Mesendoderm (in vitro differentiated cells): Measurements from ENCODE around the gene WNT3A.

Experiments used
- DNase-seq: peaks from one replicate; pipeline ENCODE4 v3.0.0; 2013
- H2AK5ac ChIP-seq: 2 replicates; pipeline ENCODE4 v1.6.1; 2013; ENCODE audit warnings: low read length, inconsistent platforms
- H2BK120ac ChIP-seq: 2 replicates; pipeline ENCODE4 v1.6.1; 2013; ENCODE audit warnings: low read depth, mild to moderate bottlenecking, low read length, moderate library complexity, mixed read lengths
- H2BK15ac ChIP-seq: replicated peaks from 2 replicates; pipeline ENCODE4 v1.6.1; 2013; ENCODE audit warnings: low read depth, mild to moderate bottlenecking, moderate library complexity
- H2BK5ac ChIP-seq: 2 replicates; pipeline ENCODE4 v1.6.1; 2013; ENCODE audit warnings: low read length, inconsistent platforms
- H3K18ac ChIP-seq: 2 replicates; pipeline ENCODE4 v1.6.1; 2013; ENCODE audit warnings: mild to moderate bottlenecking, low read length, mixed read lengths
- H3K23ac ChIP-seq: one replicate; pipeline ENCODE4 v1.6.1; 2013; ENCODE audit warnings: low read length
- H3K27ac ChIP-seq: 2 replicates; pipeline ENCODE4 v1.5.1; 2013; ENCODE audit warnings: low read depth, mild to moderate bottlenecking, inconsistent platforms, low read length, moderate library complexity
- H3K27me3 ChIP-seq: 2 replicates; pipeline ENCODE4 v1.6.1; 2013; ENCODE audit warnings: low read length, control low read depth, mild to moderate bottlenecking, inconsistent platforms; ENCODE audit not compliant: insufficient read depth, poor library complexity
- H3K36me3 ChIP-seq: 2 replicates; pipeline ENCODE4 v1.6.1; 2013; ENCODE audit warnings: low read length, inconsistent platforms; ENCODE audit not compliant: control insufficient read depth, insufficient read depth
- H3K4ac ChIP-seq: one replicate; pipeline ENCODE4 v1.6.1; 2013; ENCODE audit warnings: low read depth, mild to moderate bottlenecking, low read length, moderate library complexity
- H3K4me1 ChIP-seq: 2 replicates; pipeline ENCODE4 v1.6.1; 2013; ENCODE audit warnings: low read depth, low read length, inconsistent platforms; ENCODE audit not compliant: control insufficient read depth
- H3K4me2 ChIP-seq: 2 replicates; pipeline ENCODE4 v1.6.1; 2013; ENCODE audit warnings: low read length
- H3K4me3 ChIP-seq: 2 replicates; pipeline ENCODE4 v1.5.1; 2013; ENCODE audit warnings: mild to moderate bottlenecking, low read length
- H3K56ac ChIP-seq: one replicate; pipeline ENCODE4 v1.6.1; 2013; ENCODE audit warnings: low read length
- H3K79me1 ChIP-seq: 2 replicates; pipeline ENCODE4 v1.6.1; 2013; ENCODE audit warnings: low read length, inconsistent platforms
- H3K79me2 ChIP-seq: 2 replicates; pipeline ENCODE4 v1.6.1; 2013; ENCODE audit warnings: mild to moderate bottlenecking, low read length; ENCODE audit not compliant: control insufficient read depth, insufficient read depth
- H3K9ac ChIP-seq: 2 replicates; pipeline ENCODE4 v1.6.1; 2013; ENCODE audit warnings: low read length, inconsistent platforms
- H4K5ac ChIP-seq: one replicate; pipeline ENCODE4 v1.6.1; 2013; ENCODE audit warnings: low read length
- H4K8ac ChIP-seq: one replicate; pipeline ENCODE4 v1.6.1; 2013; ENCODE audit warnings: low read depth, mild to moderate bottlenecking, control low read depth, low read length, moderate library complexity
- WGBS: extraction: QIAGEN DNeasy Blood & Tissue Kit; methylation state at CpG from one replicate; pipeline ENCODE4 v1.1.7; 2013; ENCODE audit warnings: low lambda C conversion rate, missing lambda C conversion rate; ENCODE audit not compliant: insufficient coverage; ENCODE audit errors: extremely low coverage; 5-methylcytosine and 5-hydroxymethylcytosine counted together

WNT3A gene

DNA sequence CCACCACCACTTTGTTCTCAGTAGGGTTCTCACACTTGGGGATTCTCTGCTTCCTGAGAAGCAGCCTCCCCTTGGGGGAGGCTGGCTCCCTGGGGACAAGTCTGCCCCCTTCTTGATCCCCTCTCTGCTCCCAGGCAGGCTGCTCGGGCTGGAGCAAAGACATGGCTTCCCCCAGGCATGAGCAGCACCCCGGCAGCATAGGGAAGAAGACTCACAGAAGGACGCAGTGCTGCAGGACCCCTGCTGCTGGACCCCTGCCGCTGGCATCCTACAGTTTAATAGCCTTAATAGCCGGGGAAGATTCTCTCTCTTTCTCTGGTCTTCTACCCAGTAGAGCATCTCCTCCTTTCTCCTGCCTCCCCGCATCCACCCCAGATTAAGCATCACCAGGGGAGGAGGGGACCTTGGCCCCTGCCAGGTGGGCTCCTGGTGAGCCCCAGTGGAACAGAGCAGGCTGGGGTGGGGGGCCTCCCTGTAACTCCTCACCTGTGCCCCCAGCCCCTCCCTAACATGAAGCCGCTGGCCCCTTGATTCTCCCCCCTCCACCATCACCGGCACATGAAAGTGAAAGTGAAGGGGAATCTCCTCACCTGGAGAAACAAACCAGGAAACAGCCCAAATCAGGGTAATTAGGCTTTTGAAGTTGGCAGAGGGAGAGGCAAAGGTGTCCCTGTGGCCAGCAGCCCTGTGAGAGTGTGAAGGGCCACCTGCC, 2.5 kb downstream of the WNT3A start:
- H3K9ac ChIP-seq = no peak overlapping the region
- no peak overlapping the region for H3K18ac ChIP-seq
- no peaks in the 10 kb centered on the region for H3K79me1 ChIP-seq
- no peak overlapping the region for H3K4ac ChIP-seq
- peaks cover 49% of the 10 kb centered on the region for H3K27me3 ChIP-seq
- H3K4me1 ChIP-seq = peaks cover 6% of the 10 kb centered on the region
- H2BK5ac ChIP-seq = no peak overlapping the region
- DNase-seq = no peak
- H2BK15ac ChIP-seq = no peak overlapping the region
- no peak overlapping the region for H3K27ac ChIP-seq
- H3K4me2 ChIP-seq = no peak overlapping the region
- H3K56ac ChIP-seq = no peak overlapping the region
- no peak overlapping the region for H2BK120ac ChIP-seq
- no peak overlapping the region for H3K23ac ChIP-seq
- H4K5ac ChIP-seq = no peak overlapping the region
- no peak overlapping the region for H3K4me3 ChIP-seq
- H3K79me2 ChIP-seq = no peaks in the 10 kb centered on the region
- no peak overlapping the region for H4K8ac ChIP-seq
- no peak overlapping the region for H2AK5ac ChIP-seq
- H3K36me3 ChIP-seq = no peaks in the 10 kb centered on the region
- WGBS = no CpG with 5 or more reads among the region's 8 CpGs

DNA sequence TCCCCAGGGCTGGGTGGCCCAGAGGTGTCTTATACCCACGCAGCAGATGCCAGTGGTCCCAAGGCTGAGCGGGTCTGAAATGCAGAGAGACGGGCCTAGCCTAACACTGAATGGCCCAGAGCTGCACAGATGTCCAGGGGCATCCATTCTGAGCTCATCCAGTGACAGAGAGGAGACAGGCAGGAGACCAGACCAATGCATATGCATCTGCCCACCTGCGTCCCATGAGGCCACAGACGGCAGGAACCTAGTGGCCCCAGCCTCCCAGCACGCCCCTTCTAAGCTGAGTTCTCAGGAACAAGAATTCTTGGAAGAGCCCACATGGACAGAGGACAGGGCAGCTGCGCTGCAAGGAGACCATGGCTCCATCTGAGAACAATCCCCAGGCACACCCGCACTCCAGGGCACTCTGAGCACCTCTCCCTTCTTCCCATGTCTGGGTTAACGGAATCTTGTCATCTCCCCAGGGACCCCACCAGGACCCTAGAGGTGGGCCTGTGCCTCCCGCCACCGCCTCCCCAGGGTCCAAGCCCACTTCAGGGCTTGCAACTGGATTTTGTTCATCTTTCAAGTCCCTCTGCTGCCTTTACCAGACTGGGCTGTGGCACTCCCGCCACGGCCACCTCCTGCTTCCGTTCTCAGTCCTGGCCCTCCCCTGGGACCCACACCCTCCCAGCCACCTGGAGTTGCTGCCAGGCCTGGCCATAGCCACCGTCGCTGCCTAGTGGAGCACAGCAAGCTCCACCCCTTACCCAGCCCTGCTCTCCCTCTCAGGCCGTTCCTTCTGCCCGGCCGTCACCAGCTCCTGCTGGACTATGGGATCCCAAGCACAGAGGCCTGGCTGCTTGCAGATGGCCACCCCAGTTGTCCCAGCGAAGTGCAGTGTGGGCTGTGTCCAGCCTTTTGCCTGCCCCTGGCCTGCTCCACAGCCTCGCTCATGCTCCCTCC, 3.3 kb downstream of the WNT3A start:
- no peaks in the 10 kb centered on the region for H3K79me2 ChIP-seq
- no peak for DNase-seq
- H2BK15ac ChIP-seq = no peak overlapping the region
- H3K36me3 ChIP-seq = no peaks in the 10 kb centered on the region
- no peak overlapping the region for H3K18ac ChIP-seq
- no peaks in the 10 kb centered on the region for H3K79me1 ChIP-seq
- no peak overlapping the region for H3K23ac ChIP-seq
- H4K8ac ChIP-seq = no peak overlapping the region
- H2AK5ac ChIP-seq = no peak overlapping the region
- no peak overlapping the region for H4K5ac ChIP-seq
- H2BK120ac ChIP-seq = no peak overlapping the region
- H3K4me3 ChIP-seq = no peak overlapping the region
- H3K4me2 ChIP-seq = no peak overlapping the region
- WGBS = no CpG with 5 or more reads among the region's 21 CpGs
- peaks cover 44% of the 10 kb centered on the region for H3K27me3 ChIP-seq
- no peak overlapping the region for H3K9ac ChIP-seq
- H2BK5ac ChIP-seq = no peak overlapping the region
- H3K4ac ChIP-seq = no peak overlapping the region
- no peak overlapping the region for H3K56ac ChIP-seq
- H3K27ac ChIP-seq = no peak overlapping the region
- peaks cover 4% of the 10 kb centered on the region for H3K4me1 ChIP-seq

DNA sequence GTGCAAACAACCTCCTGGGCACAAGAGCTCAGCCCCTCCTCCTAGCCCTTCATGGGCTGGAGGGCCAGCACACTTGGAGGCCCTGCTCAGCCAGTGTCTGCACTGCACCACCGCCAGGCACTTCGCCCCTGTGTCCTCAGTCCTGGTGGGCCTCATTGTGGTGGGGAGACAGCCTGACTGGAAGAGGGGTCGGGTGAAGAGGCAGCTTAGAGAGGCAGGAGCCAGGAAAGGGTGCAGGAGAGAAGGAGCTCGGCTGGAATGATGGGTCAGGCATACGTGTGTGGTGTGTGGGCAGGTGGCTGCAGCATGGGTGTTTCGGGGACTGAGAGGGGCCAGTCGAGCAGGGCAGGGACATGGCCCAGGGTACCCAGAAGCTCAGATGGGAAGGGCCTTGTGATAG, 4.1 kb downstream of the WNT3A start:
- no peaks in the 10 kb centered on the region for H3K79me2 ChIP-seq
- H3K23ac ChIP-seq = no peak overlapping the region
- DNase-seq = no peak
- no peak overlapping the region for H2BK5ac ChIP-seq
- H3K27me3 ChIP-seq = peaks cover 38% of the 10 kb centered on the region
- no peaks in the 10 kb centered on the region for H3K4me1 ChIP-seq
- H4K8ac ChIP-seq = no peak overlapping the region
- H2BK120ac ChIP-seq = no peak overlapping the region
- H3K4ac ChIP-seq = no peak overlapping the region
- no peak overlapping the region for H2BK15ac ChIP-seq
- H4K5ac ChIP-seq = no peak overlapping the region
- H3K36me3 ChIP-seq = no peaks in the 10 kb centered on the region
- H3K56ac ChIP-seq = no peak overlapping the region
- no CpG with 5 or more reads among the region's 7 CpGs for WGBS
- no peak overlapping the region for H2AK5ac ChIP-seq
- H3K27ac ChIP-seq = no peak overlapping the region
- H3K4me2 ChIP-seq = no peak overlapping the region
- no peaks in the 10 kb centered on the region for H3K79me1 ChIP-seq
- no peak overlapping the region for H3K4me3 ChIP-seq
- H3K18ac ChIP-seq = no peak overlapping the region
- no peak overlapping the region for H3K9ac ChIP-seq

DNA sequence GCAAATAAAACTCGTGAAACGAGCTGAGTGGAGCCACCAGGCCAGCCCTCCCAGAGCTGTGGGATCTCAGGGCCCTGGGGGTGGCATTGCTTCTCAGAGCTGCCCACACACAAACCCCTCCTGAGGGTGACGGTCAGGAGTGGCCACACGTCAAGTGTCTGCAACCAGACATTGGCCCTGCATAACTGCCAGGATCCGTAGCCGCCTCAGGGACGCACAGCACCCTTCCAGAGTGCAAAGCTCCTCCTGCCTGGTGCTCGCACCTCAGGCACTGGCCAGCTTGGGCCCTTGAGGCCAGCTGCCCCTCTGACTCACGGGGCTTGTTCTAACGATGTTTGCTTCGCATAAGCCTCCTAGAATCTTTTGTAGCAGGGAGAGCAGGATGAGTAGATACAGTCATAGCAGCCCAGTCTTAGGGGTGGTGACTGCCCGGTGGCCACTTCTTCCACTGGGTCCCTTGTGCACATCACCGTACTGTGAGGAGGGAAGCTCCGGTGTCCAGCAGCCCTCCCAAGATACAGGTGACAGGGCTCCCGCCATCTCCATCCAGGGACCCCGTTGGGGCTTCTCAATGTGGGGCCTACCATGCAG, 5.0 kb downstream of the WNT3A start:
- H3K79me1 ChIP-seq = no peaks in the 10 kb centered on the region
- H3K23ac ChIP-seq = no peak overlapping the region
- no peak overlapping the region for H2BK15ac ChIP-seq
- no peak overlapping the region for H3K18ac ChIP-seq
- no peak overlapping the region for H3K4me2 ChIP-seq
- WGBS = no CpG with 5 or more reads among the region's 16 CpGs
- H2AK5ac ChIP-seq = no peak overlapping the region
- H2BK120ac ChIP-seq = no peak overlapping the region
- H3K27ac ChIP-seq = no peak overlapping the region
- H3K36me3 ChIP-seq = no peaks in the 10 kb centered on the region
- no peak overlapping the region for H3K9ac ChIP-seq
- no peak overlapping the region for H4K8ac ChIP-seq
- no peak overlapping the region for H4K5ac ChIP-seq
- H3K56ac ChIP-seq = no peak overlapping the region
- no peak overlapping the region for H2BK5ac ChIP-seq
- H3K4me1 ChIP-seq = no peaks in the 10 kb centered on the region
- no peak overlapping the region for H3K4me3 ChIP-seq
- H3K79me2 ChIP-seq = no peaks in the 10 kb centered on the region
- H3K4ac ChIP-seq = no peak overlapping the region
- DNase-seq = no peak
- H3K27me3 ChIP-seq = peaks cover 32% of the 10 kb centered on the region

DNA sequence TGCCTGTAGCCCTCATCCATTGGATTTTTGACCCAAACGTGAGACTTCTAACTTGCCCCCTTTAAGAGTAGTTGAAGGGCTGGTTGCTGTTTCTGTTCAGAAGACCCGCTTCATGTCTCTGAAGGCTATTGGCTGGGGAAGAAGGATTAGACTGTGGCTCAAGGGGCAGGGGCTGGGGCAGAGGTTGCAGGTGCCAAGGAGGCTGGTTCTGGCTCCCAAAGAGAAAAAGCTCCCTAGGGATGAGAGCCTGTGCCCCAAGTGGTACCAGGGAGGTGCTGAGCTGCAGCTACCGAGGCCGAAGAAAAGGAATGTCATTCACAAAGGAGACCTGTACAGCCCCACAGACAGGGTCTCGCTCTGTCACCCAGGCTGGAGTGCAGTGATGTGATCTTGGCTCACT, 5.8 kb downstream of the WNT3A start:
- H2BK5ac ChIP-seq = no peak overlapping the region
- no CpG with 5 or more reads among the region's 5 CpGs for WGBS
- no peak overlapping the region for H4K8ac ChIP-seq
- H3K18ac ChIP-seq = no peak overlapping the region
- H3K56ac ChIP-seq = no peak overlapping the region
- H3K79me1 ChIP-seq = no peaks in the 10 kb centered on the region
- H3K79me2 ChIP-seq = no peaks in the 10 kb centered on the region
- no peak overlapping the region for H2BK15ac ChIP-seq
- no peak for DNase-seq
- peaks cover 25% of the 10 kb centered on the region for H3K27me3 ChIP-seq
- no peak overlapping the region for H3K4me3 ChIP-seq
- no peak overlapping the region for H3K9ac ChIP-seq
- no peak overlapping the region for H2BK120ac ChIP-seq
- no peak overlapping the region for H2AK5ac ChIP-seq
- no peaks in the 10 kb centered on the region for H3K4me1 ChIP-seq
- no peak overlapping the region for H3K23ac ChIP-seq
- H4K5ac ChIP-seq = no peak overlapping the region
- H3K4me2 ChIP-seq = no peak overlapping the region
- no peak overlapping the region for H3K4ac ChIP-seq
- H3K27ac ChIP-seq = no peak overlapping the region
- H3K36me3 ChIP-seq = no peaks in the 10 kb centered on the region
